ENCODE measurements around the gene C2orf76.

Gene C2orf76

DNA sequence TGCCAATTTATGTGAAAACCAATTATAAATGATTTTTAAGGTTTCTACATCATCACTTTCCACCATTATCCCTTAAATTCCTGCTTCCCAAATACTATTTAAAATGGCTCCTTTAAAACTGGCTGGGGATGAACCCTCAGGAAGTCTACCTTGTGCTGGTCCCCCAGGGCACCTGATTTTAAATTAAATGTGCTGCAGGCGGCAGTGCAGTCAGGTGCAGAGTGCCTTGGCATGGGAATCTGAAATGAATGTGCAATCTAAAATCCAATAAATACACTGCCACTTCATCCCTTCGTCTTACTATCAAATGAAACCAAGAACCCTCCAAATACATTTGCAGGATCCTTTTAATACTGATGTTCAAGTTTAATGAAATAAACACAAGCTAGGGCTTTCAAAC is 61.8 kb downstream of the C2orf76 start:
- Histone ChIP-seq H4K20me1 (ENCODE audit: insufficient read depth, low read length) (no peaks in the 10 kb centered on the region), H2AFZ (ENCODE audit: low read length) (no peak overlapping the region), H3K27ac (ENCODE audit: low read depth, low read length, poor library complexity, severe bottlenecking) (no peak overlapping the region), H3K79me2 (ENCODE audit: insufficient read depth, low read length) (no peaks in the 10 kb centered on the region), H3K9me3 (ENCODE audit: low read length) (no peaks in the 10 kb centered on the region), H3K4me2 (ENCODE audit: low read length) (no peak overlapping the region), H3K27me3 (ENCODE audit: insufficient read depth, low read length) (0 out of 2 replicates have a peak, but pooled peaks cover 4% of the 10 kb centered on the region), H3K36me3 (ENCODE audit: insufficient read depth, low read length) (no peaks in the 10 kb centered on the region), H3K9me2 (ENCODE audit: low read depth, low read length) (no peaks in the 10 kb centered on the region), H3F3A (ENCODE audit: insufficient read depth, low read length) (no peaks in the 10 kb centered on the region), H3K4me3 (ENCODE audit: low read depth, low read length, poor library complexity, severe bottlenecking) (no peak overlapping the region), H3K4me1 (ENCODE audit: insufficient read depth, low read length, severe bottlenecking) (no peaks in the 10 kb centered on the region), H3K9ac (ENCODE audit: low read length) (no peak overlapping the region)
- no peak for TF ChIP-seq EZH2 (IDR thresholded peaks at IDR 0.05; ENCODE audit: borderline replicate concordance, low read length)
- TF ChIP-seq, protein P1, sequence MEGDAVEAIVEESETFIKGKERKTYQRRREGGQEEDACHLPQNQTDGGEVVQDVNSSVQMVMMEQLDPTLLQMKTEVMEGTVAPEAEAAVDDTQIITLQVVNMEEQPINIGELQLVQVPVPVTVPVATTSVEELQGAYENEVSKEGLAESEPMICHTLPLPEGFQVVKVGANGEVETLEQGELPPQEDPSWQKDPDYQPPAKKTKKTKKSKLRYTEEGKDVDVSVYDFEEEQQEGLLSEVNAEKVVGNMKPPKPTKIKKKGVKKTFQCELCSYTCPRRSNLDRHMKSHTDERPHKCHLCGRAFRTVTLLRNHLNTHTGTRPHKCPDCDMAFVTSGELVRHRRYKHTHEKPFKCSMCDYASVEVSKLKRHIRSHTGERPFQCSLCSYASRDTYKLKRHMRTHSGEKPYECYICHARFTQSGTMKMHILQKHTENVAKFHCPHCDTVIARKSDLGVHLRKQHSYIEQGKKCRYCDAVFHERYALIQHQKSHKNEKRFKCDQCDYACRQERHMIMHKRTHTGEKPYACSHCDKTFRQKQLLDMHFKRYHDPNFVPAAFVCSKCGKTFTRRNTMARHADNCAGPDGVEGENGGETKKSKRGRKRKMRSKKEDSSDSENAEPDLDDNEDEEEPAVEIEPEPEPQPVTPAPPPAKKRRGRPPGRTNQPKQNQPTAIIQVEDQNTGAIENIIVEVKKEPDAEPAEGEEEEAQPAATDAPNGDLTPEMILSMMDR (IDR thresholded peaks at IDR 0.05; ENCODE audit: low read length): no peak

DNA sequence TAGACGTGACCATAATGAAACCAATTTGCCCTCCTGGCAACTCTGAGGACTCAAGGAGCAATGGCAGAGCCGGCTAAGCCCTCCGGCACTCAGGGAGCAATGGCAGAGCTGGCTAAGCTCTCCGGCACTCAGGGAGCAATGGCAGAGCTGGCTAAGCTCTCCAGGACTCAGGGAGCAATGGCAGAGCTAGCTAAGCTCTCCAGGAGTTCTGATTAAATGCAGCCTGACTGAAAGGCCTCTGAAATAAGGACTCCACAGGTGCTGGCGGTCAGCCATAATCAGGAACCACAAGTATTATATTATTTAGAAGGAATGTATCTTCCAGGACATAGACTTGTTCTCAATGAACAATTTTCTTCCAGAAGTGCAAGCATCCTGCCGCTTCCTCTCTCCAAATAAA is 65.2 kb downstream of the C2orf76 start:
- no peak for TF ChIP-seq EZH2 (IDR thresholded peaks at IDR 0.05; ENCODE audit: borderline replicate concordance, low read length)
- TF ChIP-seq, protein P1 (IDR thresholded peaks at IDR 0.05; ENCODE audit: low read length): no peak

DNA sequence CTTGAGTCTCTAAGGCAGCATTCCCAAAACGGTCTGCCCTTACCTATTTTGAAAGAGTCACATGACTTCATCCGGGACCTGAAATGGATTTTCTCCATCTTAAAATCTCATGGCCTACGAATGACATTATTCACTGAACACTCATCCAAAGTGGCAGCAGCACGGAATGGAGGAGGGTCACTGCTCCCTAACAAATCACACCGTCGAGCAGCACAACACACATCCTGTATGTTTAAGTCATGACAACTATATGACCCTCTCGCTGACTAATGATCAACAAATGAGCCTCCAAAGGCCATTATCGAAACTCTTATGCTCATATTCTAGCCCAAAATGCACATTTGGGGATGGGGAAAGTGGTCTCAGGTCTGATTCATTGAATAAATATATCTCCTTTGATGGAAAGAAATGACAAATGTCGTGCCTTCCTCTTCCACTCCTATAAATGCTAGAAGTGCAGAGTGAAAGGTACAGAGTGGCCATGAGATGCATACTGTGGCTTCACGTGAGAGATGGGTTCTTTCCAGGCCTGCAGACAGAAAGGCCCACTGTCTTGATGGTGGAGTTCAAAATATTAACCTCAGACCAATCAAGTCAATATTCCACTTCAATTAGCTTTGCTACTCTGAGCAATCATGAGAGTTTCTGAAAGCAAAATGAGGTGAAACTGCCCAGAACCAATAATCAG is 70.8 kb downstream of the C2orf76 start:
- no peak for TF ChIP-seq EZH2 (IDR thresholded peaks at IDR 0.05; ENCODE audit: borderline replicate concordance, low read length)
- TF ChIP-seq, protein P1 (IDR thresholded peaks at IDR 0.05; ENCODE audit: low read length): no peak
- no peaks in the 10 kb centered on the region for H3K9me3 ChIP-seq (ENCODE audit: low read length)

More for the DNA sequence above, 65.2 kb downstream of the C2orf76 start:
- Histone ChIP-seq H3K9ac (ENCODE audit: low read length) (no peak overlapping the region), H3K27ac (ENCODE audit: low read depth, low read length, poor library complexity, severe bottlenecking) (no peak overlapping the region), H3K36me3 (ENCODE audit: insufficient read depth, low read length) (no peaks in the 10 kb centered on the region), H3K4me3 (ENCODE audit: low read depth, low read length, poor library complexity, severe bottlenecking) (no peak overlapping the region), H3K4me2 (ENCODE audit: low read length) (no peak overlapping the region), H3K9me3 (ENCODE audit: low read length) (no peaks in the 10 kb centered on the region), H3K79me2 (ENCODE audit: insufficient read depth, low read length) (no peaks in the 10 kb centered on the region), H3K4me1 (ENCODE audit: insufficient read depth, low read length, severe bottlenecking) (no peaks in the 10 kb centered on the region), H4K20me1 (ENCODE audit: insufficient read depth, low read length) (no peaks in the 10 kb centered on the region), H2AFZ (ENCODE audit: low read length) (no peak overlapping the region), H3K27me3 (ENCODE audit: insufficient read depth, low read length) (no peaks in the 10 kb centered on the region), H3K9me2 (ENCODE audit: low read depth, low read length) (no peaks in the 10 kb centered on the region), H3F3A (ENCODE audit: insufficient read depth, low read length) (no peaks in the 10 kb centered on the region)

More for the DNA sequence above, 70.8 kb downstream of the C2orf76 start:
- Histone ChIP-seq H2AFZ (ENCODE audit: low read length) (no peak overlapping the region), H3K4me2 (ENCODE audit: low read length) (no peak overlapping the region), H3K9me2 (ENCODE audit: low read depth, low read length) (no peaks in the 10 kb centered on the region), H3K27me3 (ENCODE audit: insufficient read depth, low read length) (no peaks in the 10 kb centered on the region), H3K9ac (ENCODE audit: low read length) (no peak overlapping the region), H3K27ac (ENCODE audit: low read depth, low read length, poor library complexity, severe bottlenecking) (no peak overlapping the region), H3K4me1 (ENCODE audit: insufficient read depth, low read length, severe bottlenecking) (no peaks in the 10 kb centered on the region), H4K20me1 (ENCODE audit: insufficient read depth, low read length) (no peaks in the 10 kb centered on the region), H3K4me3 (ENCODE audit: low read depth, low read length, poor library complexity, severe bottlenecking) (no peak overlapping the region), H3K79me2 (ENCODE audit: insufficient read depth, low read length) (no peaks in the 10 kb centered on the region), H3K36me3 (ENCODE audit: insufficient read depth, low read length) (no peaks in the 10 kb centered on the region), H3F3A (ENCODE audit: insufficient read depth, low read length) (no peaks in the 10 kb centered on the region)

Measured in OCI-LY1 (cell line).